B cell (primary cell): ENCODE measurements around the gene GFOD1. TPM values are rescaled to one million over a fixed set of nuclear protein-coding genes. Genes with fewer than 3 reads are reported as not detected.

Experiments
- ATAC-seq: fragments of 200-7000 bp; cut with Tn5 transposase; one replicate; pipeline ENCODE4 v1.10.0; 2021; ENCODE audit warnings: low read depth, mild to moderate bottlenecking, moderate number of reproducible peaks, moderate library complexity
- CTCF ChIA-PET: fragments of 350-600 bp; sonication (Branson Sonifier 250); formaldehyde crosslinking; loops from one replicate; lab custom pipeline; 2021; ENCODE audit warnings: antibody characterized with exemption, inconsistent platforms; lab: Charles Lee
- POLR2A ChIA-PET: fragments of 350-600 bp; sonication (Branson Sonifier 250); formaldehyde crosslinking; loops from one replicate; lab custom pipeline; 2021; ENCODE audit warnings: antibody characterized with exemption; lab: Charles Lee
- DNase-seq: peaks from one replicate; pipeline ENCODE4 v3.0.0; 2013
- H2AFZ ChIP-seq: 2 replicates; pipeline ENCODE4 v1.6.1; 2012; ENCODE audit warnings: mild to moderate bottlenecking, low read depth, low read length; ENCODE audit not compliant: insufficient read depth, poor library complexity, severe bottlenecking
- H3K27ac ChIP-seq, 2 donors: 1 replicate in 1 of 2; 2 replicates in 1 of 2; pipeline ENCODE4 v1.5.1; 2012 to 2013; ENCODE audit warnings: low read length in 2 of 2, mild to moderate bottlenecking in 2 of 2, moderate library complexity in 1 of 2
- H3K27me3 ChIP-seq, 4 experiments: fragments of 200-600 bp in 1 of 4; sonication (generic) in 1 of 4; replicated peaks in 1 of 4; 1 replicate in 2 of 4; 2 replicates in 2 of 4; pipeline versions ENCODE4 v1.6.1 to v1.7.0; 2013 to 2016; ENCODE audit warnings: low read length in 3 of 4, mild to moderate bottlenecking in 2 of 4, mixed read lengths in 1 of 4, moderate library complexity in 1 of 4; ENCODE audit not compliant: insufficient read depth in 4 of 4, control insufficient read depth in 3 of 4; ENCODE audit errors: control extremely low read depth in 1 of 4
- H3K36me3 ChIP-seq, 2 experiments: replicated peaks in 1 of 2; 1 replicate in 1 of 2; 2 replicates in 1 of 2; pipeline versions ENCODE4 v1.6.1 to v1.7.1; 2013; ENCODE audit warnings: low read length in 1 of 2; ENCODE audit not compliant: insufficient read depth in 2 of 2, control insufficient read depth in 1 of 2; ENCODE audit errors: control extremely low read depth in 1 of 2, extremely low read depth in 1 of 2
- H3K4me1 ChIP-seq, 2 donors: fragments of 200-600 bp in 1 of 2; sonication (generic) in 1 of 2; 1 replicate in 1 of 2; 2 replicates in 1 of 2; pipeline versions ENCODE4 v1.5.1 to v1.6.1; 2013 to 2017; ENCODE audit warnings: low read length in 2 of 2; ENCODE audit not compliant: control insufficient read depth in 2 of 2, insufficient read depth in 2 of 2
- H3K4me2 ChIP-seq: replicated peaks from 2 replicates; pipeline ENCODE3; 2012; ENCODE audit warnings: mild to moderate bottlenecking, low read depth, low read length; ENCODE audit not compliant: poor library complexity, severe bottlenecking
- H3K4me3 ChIP-seq, 5 experiments: fragments of 200-600 bp in 1 of 5; sonication (generic) in 1 of 5; 1 replicate in 3 of 5; 2 replicates in 2 of 5; pipeline versions ENCODE4 v1.5.1 to v1.7.0; 2011 to 2016; ENCODE audit warnings: low read length in 4 of 5, mild to moderate bottlenecking in 4 of 5, low read depth in 2 of 5, control low read depth in 1 of 5, moderate library complexity in 1 of 5; ENCODE audit not compliant: insufficient read depth in 1 of 5; ENCODE audit errors: control extremely low read depth in 1 of 5, extremely low read depth in 1 of 5
- H3K79me2 ChIP-seq: fragments of 200-600 bp; sonication (generic); one replicate; pipeline ENCODE4 v1.6.0; 2016; ENCODE audit warnings: low read length; ENCODE audit not compliant: control insufficient read depth, insufficient read depth
- H3K9ac ChIP-seq: fragments of 200-600 bp; sonication (generic); 2 replicates; pipeline ENCODE4 v1.6.1; 2017; ENCODE audit warnings: mild to moderate bottlenecking, low read length, moderate library complexity
- H3K9me3 ChIP-seq, 3 donors: one replicate each; pipeline versions ENCODE4 v1.6.1 to v1.7.1; 2013; ENCODE audit warnings: low read length in 2 of 3; ENCODE audit not compliant: control insufficient read depth in 2 of 3, insufficient read depth in 1 of 3; ENCODE audit errors: control extremely low read depth in 1 of 3
- H4K20me1 ChIP-seq: 2 replicates; pipeline ENCODE4 v1.6.0; 2012; ENCODE audit warnings: mild to moderate bottlenecking, low read length; ENCODE audit not compliant: insufficient read depth, control insufficient read depth, poor library complexity, severe bottlenecking
- H3K27ac Mint-ChIP-seq: one replicate; pipeline ENCODE4 v1.8.0; 2021; ENCODE audit warnings: mixed read lengths
- H3K27me3 Mint-ChIP-seq: one replicate; pipeline ENCODE4 v1.8.0; 2021; ENCODE audit warnings: mixed read lengths
- H3K4me1 Mint-ChIP-seq: one replicate; pipeline ENCODE4 v1.8.0; 2021; ENCODE audit warnings: mixed read lengths
- H3K4me3 Mint-ChIP-seq: one replicate; pipeline ENCODE4 v1.8.0; 2021; ENCODE audit warnings: mixed read lengths
- H3K9me3 Mint-ChIP-seq: one replicate; pipeline ENCODE4 v1.8.0; 2022; ENCODE audit warnings: mixed read lengths; ENCODE audit not compliant: insufficient read depth
- CTCF ChIP-seq: fragments of 200-600 bp; IDR thresholded peaks from one replicate; pipeline ENCODE4 v1.8.0; 2022; ENCODE audit warnings: antibody characterized with exemption, mild to moderate bottlenecking
- EZH2 ChIP-seq: IDR thresholded peaks from 2 replicates; pipeline ENCODE4 v1.6.1; 2012; ENCODE audit warnings: borderline replicate concordance, low read depth, mild to moderate bottlenecking, moderate library complexity, low read length; ENCODE audit not compliant: insufficient read depth, poor library complexity, severe bottlenecking
- WGBS: methylation state at CpG from one replicate; pipeline ENCODE4 v1.1.5; 2013; ENCODE audit warnings: missing lambda C conversion rate; ENCODE audit not compliant: insufficient coverage; 5-methylcytosine and 5-hydroxymethylcytosine counted together
- intact Hi-C: fragments of 100-400 bp; cut with micrococcal nuclease; formaldehyde crosslinking; loops from one replicate; pipeline ENCODE4 v1.10.0; 2022
- polyA plus RNA-seq: library from polyadenylated mRNA; depleted of rRNA; stranded (reverse); fragments of >200 nt; gene quantifications from 2 replicates; pipeline ENCODE4 v1.2.3, GENCODE V29; 2012
- total RNA-seq, 2 donors: library from RNA; stranded (reverse); fragments of 120-200 nt in 1 of 2; gene quantifications; 1 replicate in 1 of 2; 2 replicates in 1 of 2; pipeline versions ENCODE4 v1.2.3 to v1.2.4, GENCODE V29; 2013 to 2022

The GFOD1 gene
- total and polyA plus RNA-seq, 2 donors (not counting 1 experiment from before 2014, with no cell fraction given), result 8.3 to 42.4 TPM

GRCh38 chr6:13435477-13436246 lies 51.7 kb downstream of the GFOD1 start:
- Mint-ChIP-seq H3K27me3 (no peaks in the 10 kb centered on the region), H3K4me1 (peaks cover 49% of the 10 kb centered on the region), H3K4me3 (peak overlapping the region; percentile 37), H3K9me3 (peaks cover 3% of the 10 kb centered on the region), H3K27ac (peak overlapping the region; percentile 38)
- H3K79me2 ChIP-seq, result peaks cover 41% of the 10 kb centered on the region
- no peak overlapping the region for H2AFZ ChIP-seq
- H3K27ac ChIP-seq, result no peak overlapping the region
- H3K4me2 ChIP-seq, result no peak overlapping the region
- CTCF ChIA-PET, result interaction anchor here (0.7 to 1.5 kb wide), 5 partner anchors 10 to 51 kb away, joined by 3 to 4 read pairs (median 3); no protein-coding TSS in a partner anchor
- H3K27me3 ChIP-seq, result no peaks in the 10 kb centered on the region
- H3K4me1 ChIP-seq, result peaks cover 26 to 39% of the 10 kb centered on the region in 2 donors
- H3K4me3 ChIP-seq, result no peak overlapping the region
- no peaks in the 10 kb centered on the region for H3K9me3 ChIP-seq
- no peak for DNase-seq
- no CpG with 5 or more reads among the region's 4 CpGs for WGBS
- no peak overlapping the region for H3K9ac ChIP-seq
- H4K20me1 ChIP-seq, result no peaks in the 10 kb centered on the region
- TF ChIP-seq EZH2 (no peak), CTCF (no peak)
- ATAC-seq, result no peak
- intact Hi-C loops, result no loop called here
- H3K36me3 ChIP-seq, result no peaks in the 10 kb centered on the region
- POLR2A ChIA-PET, result no interaction called here

GRCh38 chr6:13434777-13435176 lies 52.6 kb downstream of the GFOD1 start:
- peak overlapping the region in 1 of 2 donors; percentile 6 for H3K27ac ChIP-seq
- peaks cover 36% of the 10 kb centered on the region for H3K79me2 ChIP-seq
- no peaks in the 10 kb centered on the region for H3K9me3 ChIP-seq
- POLR2A ChIA-PET, result no interaction called here
- no peak overlapping the region for H3K4me3 ChIP-seq
- no peak for ATAC-seq
- H3K4me2 ChIP-seq, result no peak overlapping the region
- H3K4me1 ChIP-seq, result peaks cover 26 to 42% of the 10 kb centered on the region in 2 donors
- no peaks in the 10 kb centered on the region for H3K27me3 ChIP-seq
- Mint-ChIP-seq H3K9me3 (peaks cover 3% of the 10 kb centered on the region), H3K27me3 (no peaks in the 10 kb centered on the region), H3K4me3 (no peak overlapping the region), H3K27ac (peak overlapping the region; percentile 92), H3K4me1 (peaks cover 53% of the 10 kb centered on the region)
- TF ChIP-seq EZH2 (no peak), CTCF (no peak)
- CTCF ChIA-PET, result interaction anchor here (1.0 kb wide), 1 partner anchor 19 kb away, joined by 4 read pairs; no protein-coding TSS in a partner anchor
- intact Hi-C loops, result no loop called here
- no peak overlapping the region for H2AFZ ChIP-seq
- no peak for DNase-seq
- WGBS, result 98% methylated on average over 4 of the region's 6 CpGs
- no peaks in the 10 kb centered on the region for H4K20me1 ChIP-seq
- H3K36me3 ChIP-seq, result no peaks in the 10 kb centered on the region
- no peak overlapping the region for H3K9ac ChIP-seq
